HepG2 (cell line): ENCODE data around the gene ENTPD2. TPM values are rescaled to one million over a fixed set of nuclear protein-coding genes. Genes with fewer than 3 reads are reported as not detected.

Experiments used
- HDAC6 ChIP-seq: fragments of 200-600 bp; sonication (generic); IDR thresholded peaks from 2 replicates; pipeline ENCODE4 v1.7.0; 2017; ENCODE audit warnings: mild to moderate bottlenecking, antibody characterized with exemption, low read length, low read depth
- JUN ChIP-seq: sonication (generic); formaldehyde crosslinking; IDR thresholded peaks from 2 replicates; pipeline ENCODE4 v1.4.0; 2020; ENCODE audit warnings: mild to moderate bottlenecking, missing genetic modification reagents
- KAT2B ChIP-seq: fragments of 150-350 bp; IDR thresholded peaks from 2 replicates; pipeline ENCODE4 v1.6.1; 2014; ENCODE audit warnings: low read depth, low read length, borderline replicate concordance
- KLF6 ChIP-seq: IDR thresholded peaks from 2 replicates; pipeline ENCODE4 v1.8.0; 2016; ENCODE audit warnings: missing biosample characterization, missing genetic modification reagents
- MEIS1 ChIP-seq: sonication (generic); formaldehyde crosslinking; IDR thresholded peaks from 2 replicates; pipeline ENCODE4 v1.9.0; 2021; ENCODE audit warnings: mild to moderate bottlenecking, missing genetic modification reagents, moderate library complexity, borderline replicate concordance
- NFE2L2 ChIP-seq: fragments of 150-350 bp; IDR thresholded peaks from 2 replicates; pipeline ENCODE4 v1.6.1; 2014; ENCODE audit warnings: low read length
- RBM39 ChIP-seq: fragments of 200-400 bp; formaldehyde crosslinking; IDR thresholded peaks from one replicate; pipeline ENCODE4 v1.6.1; 2018; ENCODE audit warnings: antibody characterized with exemption, mild to moderate bottlenecking, low read depth, low read length; ENCODE audit not compliant: poor library complexity, severe bottlenecking
- RXRB ChIP-seq: IDR thresholded peaks from 2 replicates; pipeline ENCODE4 v1.6.1; 2016; ENCODE audit warnings: borderline replicate concordance, missing genetic modification reagents, missing compliant biosample characterization
- SIN3B ChIP-seq: fragments of 150-350 bp; IDR thresholded peaks from 2 replicates; pipeline ENCODE4 v1.6.1; 2014; ENCODE audit warnings: low read length
- STAG1 ChIP-seq: sonication (generic); formaldehyde crosslinking; IDR thresholded peaks from 2 replicates; pipeline ENCODE4 v1.4.0; 2020; ENCODE audit warnings: missing genetic modification reagents
- TOPORS ChIP-seq: sonication (generic); formaldehyde crosslinking; IDR thresholded peaks from 2 replicates; pipeline ENCODE4 v1.8.0; 2023; ENCODE audit warnings: mild to moderate bottlenecking, missing genetic modification reagents
- ZNF232 ChIP-seq: sonication (generic); formaldehyde crosslinking; IDR thresholded peaks from 2 replicates; pipeline ENCODE4 v1.4.0; 2020; ENCODE audit warnings: missing genetic modification reagents, borderline replicate concordance
- ZNF674 ChIP-seq: sonication (generic); formaldehyde crosslinking; IDR thresholded peaks from 2 replicates; pipeline ENCODE4 v1.5.0; 2020; ENCODE audit warnings: low read depth, mild to moderate bottlenecking, missing genetic modification reagents
- ZNF790 ChIP-seq: sonication (generic); formaldehyde crosslinking; IDR thresholded peaks from 2 replicates; pipeline ENCODE4 v1.8.0; 2022; ENCODE audit warnings: missing genetic modification reagents, mild to moderate bottlenecking, borderline replicate concordance
- polyA plus RNA-seq, 8 experiments: library from polyadenylated mRNA; depleted of rRNA in 3 of 8; stranded (reverse) in 7 of 8; unstranded in 1 of 8; fragments of >200 nt; fragmentation: Illumina TruSeq in 4 of 8; extraction: Trizol in 4 of 8; gene quantifications; 2 replicates each; pipeline versions ENCODE4 v1.2.1 to v1.2.3, GENCODE V29; 2011 to 2016; ENCODE audit warnings: low read depth in 4 of 8, missing spikeins in 1 of 8, mixed read lengths in 1 of 8; ENCODE audit not compliant: insufficient read depth in 1 of 8
- total RNA-seq, 5 experiments: library from RNA; depleted of rRNA; stranded (reverse); fragments of >200 nt; fragmentation: Illumina TruSeq; extraction: Trizol; gene quantifications; 2 replicates each; pipeline ENCODE4 v1.2.3, GENCODE V29; 2016; ENCODE audit warnings: low read depth in 1 of 5
- TF ChIP-seq, protein P1 (sequence below): sonication (generic); formaldehyde crosslinking; IDR thresholded peaks from 2 replicates; pipeline ENCODE4 v1.4.0; 2020; ENCODE audit warnings: mild to moderate bottlenecking, missing genetic modification reagents
- TF ChIP-seq, protein P2 (sequence below): sonication (generic); formaldehyde crosslinking; IDR thresholded peaks from 2 replicates; pipeline ENCODE4 v1.4.0; 2020; ENCODE audit warnings: missing genetic modification reagents
- TF ChIP-seq, protein P3 (sequence below): sonication (generic); formaldehyde crosslinking; IDR thresholded peaks from 2 replicates; pipeline ENCODE4 v1.4.0; 2020; ENCODE audit warnings: missing genetic modification reagents

ENTPD2 gene
- total and polyA plus RNA-seq, 2 of the 13 experiments (the other 11 are each of a cell fraction or from before 2014, with no cell fraction given), result 0.95 to 3.2 TPM

DNA sequence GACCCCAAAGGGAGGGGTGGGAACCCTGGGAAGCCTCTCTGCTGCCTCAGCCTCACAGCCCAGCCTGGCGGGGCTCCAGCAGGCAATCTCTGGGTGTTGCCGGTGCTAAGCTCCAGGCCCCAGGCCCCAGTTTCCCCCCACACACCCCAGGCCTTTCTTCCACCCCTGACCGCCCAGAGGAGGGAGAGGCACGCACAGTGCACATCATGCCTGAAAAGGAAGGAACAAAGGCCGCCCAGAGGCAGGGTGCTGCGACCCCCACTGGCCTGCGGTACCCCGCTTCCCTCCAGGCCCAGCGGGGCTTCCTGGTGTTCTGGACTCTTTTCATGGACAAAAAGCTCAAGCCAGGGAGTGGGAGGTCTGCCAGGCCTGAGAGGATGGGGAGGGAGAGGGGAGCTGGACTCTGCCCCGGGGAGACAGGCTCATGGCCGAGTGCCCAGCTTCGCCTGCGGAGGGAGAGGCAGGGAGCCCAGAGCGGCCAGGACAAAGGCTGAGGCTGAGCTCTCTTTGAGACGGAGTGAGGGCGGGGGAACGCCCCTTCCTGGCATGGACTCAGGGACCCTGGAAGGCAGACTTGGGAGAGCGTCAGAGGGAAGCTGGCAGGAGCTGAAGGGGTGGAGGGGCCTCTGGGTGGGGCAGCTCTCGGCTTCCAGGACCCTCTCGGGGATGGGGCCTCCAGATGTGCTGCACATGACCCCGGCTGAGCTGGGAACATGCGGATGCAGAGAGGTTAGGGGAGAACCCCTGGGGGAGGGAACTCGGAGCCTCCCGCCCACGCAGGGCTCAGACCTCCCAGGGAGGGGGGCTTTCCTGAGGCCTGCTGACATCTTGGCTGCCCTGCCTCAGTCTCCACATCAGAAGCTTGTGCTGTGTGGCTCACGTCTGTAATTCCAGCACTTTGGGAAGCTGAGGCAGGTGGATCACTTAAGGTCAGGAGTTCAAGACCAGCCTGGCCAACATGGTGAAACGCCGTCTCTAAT is 1.8 kb upstream of the ENTPD2 start (continued):
- TF ChIP-seq, protein P1, sequence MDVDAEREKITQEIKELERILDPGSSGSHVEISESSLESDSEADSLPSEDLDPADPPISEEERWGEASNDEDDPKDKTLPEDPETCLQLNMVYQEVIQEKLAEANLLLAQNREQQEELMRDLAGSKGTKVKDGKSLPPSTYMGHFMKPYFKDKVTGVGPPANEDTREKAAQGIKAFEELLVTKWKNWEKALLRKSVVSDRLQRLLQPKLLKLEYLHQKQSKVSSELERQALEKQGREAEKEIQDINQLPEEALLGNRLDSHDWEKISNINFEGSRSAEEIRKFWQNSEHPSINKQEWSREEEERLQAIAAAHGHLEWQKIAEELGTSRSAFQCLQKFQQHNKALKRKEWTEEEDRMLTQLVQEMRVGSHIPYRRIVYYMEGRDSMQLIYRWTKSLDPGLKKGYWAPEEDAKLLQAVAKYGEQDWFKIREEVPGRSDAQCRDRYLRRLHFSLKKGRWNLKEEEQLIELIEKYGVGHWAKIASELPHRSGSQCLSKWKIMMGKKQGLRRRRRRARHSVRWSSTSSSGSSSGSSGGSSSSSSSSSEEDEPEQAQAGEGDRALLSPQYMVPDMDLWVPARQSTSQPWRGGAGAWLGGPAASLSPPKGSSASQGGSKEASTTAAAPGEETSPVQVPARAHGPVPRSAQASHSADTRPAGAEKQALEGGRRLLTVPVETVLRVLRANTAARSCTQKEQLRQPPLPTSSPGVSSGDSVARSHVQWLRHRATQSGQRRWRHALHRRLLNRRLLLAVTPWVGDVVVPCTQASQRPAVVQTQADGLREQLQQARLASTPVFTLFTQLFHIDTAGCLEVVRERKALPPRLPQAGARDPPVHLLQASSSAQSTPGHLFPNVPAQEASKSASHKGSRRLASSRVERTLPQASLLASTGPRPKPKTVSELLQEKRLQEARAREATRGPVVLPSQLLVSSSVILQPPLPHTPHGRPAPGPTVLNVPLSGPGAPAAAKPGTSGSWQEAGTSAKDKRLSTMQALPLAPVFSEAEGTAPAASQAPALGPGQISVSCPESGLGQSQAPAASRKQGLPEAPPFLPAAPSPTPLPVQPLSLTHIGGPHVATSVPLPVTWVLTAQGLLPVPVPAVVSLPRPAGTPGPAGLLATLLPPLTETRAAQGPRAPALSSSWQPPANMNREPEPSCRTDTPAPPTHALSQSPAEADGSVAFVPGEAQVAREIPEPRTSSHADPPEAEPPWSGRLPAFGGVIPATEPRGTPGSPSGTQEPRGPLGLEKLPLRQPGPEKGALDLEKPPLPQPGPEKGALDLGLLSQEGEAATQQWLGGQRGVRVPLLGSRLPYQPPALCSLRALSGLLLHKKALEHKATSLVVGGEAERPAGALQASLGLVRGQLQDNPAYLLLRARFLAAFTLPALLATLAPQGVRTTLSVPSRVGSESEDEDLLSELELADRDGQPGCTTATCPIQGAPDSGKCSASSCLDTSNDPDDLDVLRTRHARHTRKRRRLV (CRISPR knock-in tag), result peak; percentile 85; the same call in 1 of the 2 replicates
- TF ChIP-seq TOPORS (no peak; the same call in 1 of the 2 replicates), ZNF674 (CRISPR knock-in tag) (no peak), JUN (CRISPR knock-in tag) (no peak), ZNF790 (no peak), HDAC6 (no peak), ZNF232 (CRISPR knock-in tag) (no peak), KAT2B (no peak), SIN3B (no peak), MEIS1 (CRISPR knock-in tag) (no peak), KLF6 (0 out of 2 replicates have a peak, but pooled peaks have one; percentile 16), STAG1 (CRISPR knock-in tag) (no peak), NFE2L2 (no peak), RBM39 (peak; percentile 53), RXRB (CRISPR knock-in tag) (peak; percentile 61)
- TF ChIP-seq, protein P2, sequence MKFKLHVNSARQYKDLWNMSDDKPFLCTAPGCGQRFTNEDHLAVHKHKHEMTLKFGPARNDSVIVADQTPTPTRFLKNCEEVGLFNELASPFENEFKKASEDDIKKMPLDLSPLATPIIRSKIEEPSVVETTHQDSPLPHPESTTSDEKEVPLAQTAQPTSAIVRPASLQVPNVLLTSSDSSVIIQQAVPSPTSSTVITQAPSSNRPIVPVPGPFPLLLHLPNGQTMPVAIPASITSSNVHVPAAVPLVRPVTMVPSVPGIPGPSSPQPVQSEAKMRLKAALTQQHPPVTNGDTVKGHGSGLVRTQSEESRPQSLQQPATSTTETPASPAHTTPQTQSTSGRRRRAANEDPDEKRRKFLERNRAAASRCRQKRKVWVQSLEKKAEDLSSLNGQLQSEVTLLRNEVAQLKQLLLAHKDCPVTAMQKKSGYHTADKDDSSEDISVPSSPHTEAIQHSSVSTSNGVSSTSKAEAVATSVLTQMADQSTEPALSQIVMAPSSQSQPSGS, result 0 out of 2 replicates have a peak, but pooled peaks have one; percentile 37
- TF ChIP-seq, protein P3, sequence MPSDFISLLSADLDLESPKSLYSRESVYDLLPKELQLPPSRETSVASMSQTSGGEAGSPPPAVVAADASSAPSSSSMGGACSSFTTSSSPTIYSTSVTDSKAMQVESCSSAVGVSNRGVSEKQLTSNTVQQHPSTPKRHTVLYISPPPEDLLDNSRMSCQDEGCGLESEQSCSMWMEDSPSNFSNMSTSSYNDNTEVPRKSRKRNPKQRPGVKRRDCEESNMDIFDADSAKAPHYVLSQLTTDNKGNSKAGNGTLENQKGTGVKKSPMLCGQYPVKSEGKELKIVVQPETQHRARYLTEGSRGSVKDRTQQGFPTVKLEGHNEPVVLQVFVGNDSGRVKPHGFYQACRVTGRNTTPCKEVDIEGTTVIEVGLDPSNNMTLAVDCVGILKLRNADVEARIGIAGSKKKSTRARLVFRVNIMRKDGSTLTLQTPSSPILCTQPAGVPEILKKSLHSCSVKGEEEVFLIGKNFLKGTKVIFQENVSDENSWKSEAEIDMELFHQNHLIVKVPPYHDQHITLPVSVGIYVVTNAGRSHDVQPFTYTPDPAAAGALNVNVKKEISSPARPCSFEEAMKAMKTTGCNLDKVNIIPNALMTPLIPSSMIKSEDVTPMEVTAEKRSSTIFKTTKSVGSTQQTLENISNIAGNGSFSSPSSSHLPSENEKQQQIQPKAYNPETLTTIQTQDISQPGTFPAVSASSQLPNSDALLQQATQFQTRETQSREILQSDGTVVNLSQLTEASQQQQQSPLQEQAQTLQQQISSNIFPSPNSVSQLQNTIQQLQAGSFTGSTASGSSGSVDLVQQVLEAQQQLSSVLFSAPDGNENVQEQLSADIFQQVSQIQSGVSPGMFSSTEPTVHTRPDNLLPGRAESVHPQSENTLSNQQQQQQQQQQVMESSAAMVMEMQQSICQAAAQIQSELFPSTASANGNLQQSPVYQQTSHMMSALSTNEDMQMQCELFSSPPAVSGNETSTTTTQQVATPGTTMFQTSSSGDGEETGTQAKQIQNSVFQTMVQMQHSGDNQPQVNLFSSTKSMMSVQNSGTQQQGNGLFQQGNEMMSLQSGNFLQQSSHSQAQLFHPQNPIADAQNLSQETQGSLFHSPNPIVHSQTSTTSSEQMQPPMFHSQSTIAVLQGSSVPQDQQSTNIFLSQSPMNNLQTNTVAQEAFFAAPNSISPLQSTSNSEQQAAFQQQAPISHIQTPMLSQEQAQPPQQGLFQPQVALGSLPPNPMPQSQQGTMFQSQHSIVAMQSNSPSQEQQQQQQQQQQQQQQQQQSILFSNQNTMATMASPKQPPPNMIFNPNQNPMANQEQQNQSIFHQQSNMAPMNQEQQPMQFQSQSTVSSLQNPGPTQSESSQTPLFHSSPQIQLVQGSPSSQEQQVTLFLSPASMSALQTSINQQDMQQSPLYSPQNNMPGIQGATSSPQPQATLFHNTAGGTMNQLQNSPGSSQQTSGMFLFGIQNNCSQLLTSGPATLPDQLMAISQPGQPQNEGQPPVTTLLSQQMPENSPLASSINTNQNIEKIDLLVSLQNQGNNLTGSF (CRISPR knock-in tag), result no peak
